ENCODE data around the gene NCOA4.
"Not testable (repeated sequence)": the region's sequence is repeated elsewhere in the genome, so short reads cannot be mapped to it uniquely, and the experiment has no call there.

Gene NCOA4

DNA sequence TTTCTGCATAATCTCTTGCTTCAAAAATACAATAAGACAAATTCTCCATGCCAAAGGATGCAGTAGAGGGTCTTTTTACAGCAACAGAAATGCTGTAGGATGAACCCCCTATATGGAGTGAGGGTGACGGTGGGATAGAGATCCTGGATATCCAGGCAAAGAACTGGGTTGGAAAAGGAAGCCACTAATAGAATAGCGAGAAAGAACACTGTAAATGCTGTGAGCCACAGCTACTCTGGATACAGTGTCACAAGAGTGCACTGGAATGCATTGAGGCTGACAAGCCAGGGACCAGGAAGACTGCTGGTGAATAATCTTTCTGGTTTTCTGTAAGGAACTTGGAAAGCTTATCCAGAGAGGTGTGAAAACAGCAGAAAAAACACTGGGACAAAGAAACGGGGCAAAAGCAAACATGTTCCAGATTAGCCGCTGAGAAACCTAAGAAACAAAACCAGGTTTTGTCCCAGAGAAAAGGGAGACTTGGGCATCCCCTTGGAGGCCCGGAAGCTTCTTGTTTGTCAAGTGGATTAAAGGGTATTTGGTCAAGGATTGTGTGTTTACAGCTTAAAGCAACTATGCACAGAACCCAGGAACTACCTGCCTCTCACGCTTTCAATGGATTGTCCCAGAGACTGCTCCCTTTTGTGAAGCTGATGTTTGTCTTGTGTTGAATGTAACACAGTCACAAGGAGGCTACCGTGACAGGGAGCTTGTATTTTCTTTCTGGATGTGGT is 21.8 kb upstream of the NCOA4 start:
- DNase-seq (ENCODE audit: low spot score): no peak

DNA sequence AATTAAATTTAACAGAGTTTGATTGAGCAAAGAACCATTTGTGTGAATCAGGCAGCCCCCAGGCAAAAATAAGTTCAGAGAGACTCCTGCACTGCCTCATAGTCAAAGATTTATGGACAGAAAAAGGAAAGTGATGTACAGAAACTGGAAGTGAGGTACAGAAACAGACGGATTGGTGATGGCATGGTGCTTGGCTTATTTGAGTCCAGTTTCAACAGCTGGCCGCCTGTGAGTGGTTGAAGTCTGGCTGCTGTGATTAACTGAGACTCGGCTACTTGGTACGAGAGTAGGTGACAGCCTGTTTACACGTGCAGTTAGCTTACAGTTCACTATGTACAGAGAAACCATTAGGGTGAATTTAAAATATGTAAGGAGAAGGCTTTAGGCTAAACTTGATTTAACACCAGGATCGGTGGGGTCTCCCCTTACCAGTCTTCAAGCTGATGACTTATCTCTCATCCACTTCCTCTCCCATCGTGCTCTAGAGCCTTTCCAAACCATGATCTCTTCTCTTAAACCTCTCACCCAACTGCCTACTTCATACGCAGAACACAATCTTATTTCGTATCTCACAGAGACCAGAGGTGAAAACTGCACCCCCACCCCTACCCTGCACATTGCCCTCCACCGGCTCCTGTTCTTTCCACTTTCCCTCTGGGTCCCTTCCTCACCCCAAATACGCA is 20.7 kb upstream of the NCOA4 start:
- DNase-seq (ENCODE audit: low spot score): peak; percentile 9

DNA sequence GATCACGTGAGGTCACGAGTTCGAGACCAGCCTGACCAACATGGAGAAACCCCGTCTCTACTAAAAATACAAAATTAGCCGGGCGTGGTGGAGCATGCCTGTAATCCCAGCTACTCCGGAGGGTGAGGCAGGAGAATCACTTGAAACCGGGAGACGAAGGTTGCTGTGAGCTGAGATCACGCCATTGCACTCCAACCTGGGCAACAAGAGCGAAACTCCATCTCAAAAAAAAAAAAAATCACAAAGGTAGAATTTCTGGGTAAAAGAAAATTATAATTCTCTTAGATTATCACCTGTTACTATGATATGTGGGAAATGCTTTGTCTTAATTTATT is 19.0 kb upstream of the NCOA4 start:
- not testable (repeated sequence) for DNase-seq (ENCODE audit: low spot score)

DNA sequence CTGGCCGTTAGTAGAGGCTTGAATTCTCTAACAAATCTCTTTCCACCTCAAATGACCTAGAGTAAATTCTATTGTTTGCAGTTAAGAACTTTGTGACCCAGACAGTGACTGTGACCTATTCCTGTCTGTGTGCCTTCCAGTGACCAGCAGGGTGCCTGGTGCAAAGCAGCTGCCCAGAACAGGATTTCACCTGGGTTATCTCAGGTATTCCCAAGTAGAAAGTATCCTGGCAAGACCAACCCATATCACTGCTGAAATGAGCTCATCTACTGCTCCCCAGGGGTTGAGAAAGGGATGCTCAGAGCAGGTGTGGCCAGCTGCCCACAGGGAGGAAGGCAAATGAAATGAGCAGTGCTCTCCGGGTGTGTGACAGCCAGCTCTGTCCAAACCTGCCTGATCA is 17.7 kb upstream of the NCOA4 start:
- no peak for DNase-seq (ENCODE audit: low spot score)

DNA sequence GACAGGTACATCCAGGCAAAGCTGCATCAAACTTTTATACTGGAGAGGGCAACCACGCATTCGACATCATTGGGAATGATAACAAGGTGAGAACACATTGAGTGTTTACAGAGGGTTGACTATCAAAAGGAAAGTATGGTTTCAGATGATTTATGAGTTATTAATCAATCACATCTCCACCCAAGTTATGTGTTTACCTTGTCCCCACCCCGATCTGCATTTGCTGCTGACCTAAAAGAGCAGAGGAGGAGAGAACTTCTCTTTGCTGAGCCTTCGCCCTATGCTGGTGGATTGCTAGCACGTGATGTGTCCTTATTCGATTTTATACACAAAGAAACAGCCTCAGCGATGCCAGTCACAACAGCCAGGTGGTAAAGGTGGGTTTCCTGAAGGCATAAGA is 15.8 kb upstream of the NCOA4 start, which contains the start of gene MSMB:
TSS of gene MSMB (minus strand) at position 9 of the 400 bp plus-strand sequence. CDS start 32 bp downstream, outside the sequence.
- DNase-seq (ENCODE audit: low spot score): no peak

DNA sequence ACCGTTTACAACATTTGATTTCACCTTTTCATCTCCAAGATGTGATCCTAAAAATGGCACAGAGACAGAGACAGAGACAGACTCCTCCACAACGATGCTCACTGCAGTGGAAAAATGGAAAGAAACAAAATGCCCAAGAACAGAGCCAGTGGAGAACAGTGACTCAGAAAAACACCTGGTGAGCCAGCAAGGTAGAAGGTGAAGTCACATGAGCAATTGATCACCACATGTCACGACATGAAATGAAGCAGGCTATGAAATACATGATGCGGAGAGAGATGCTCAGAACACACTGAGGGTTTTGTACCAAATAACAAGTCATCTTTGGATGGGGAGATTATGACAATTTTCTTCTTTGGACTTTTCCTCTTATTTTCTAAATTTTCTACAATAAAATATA is 12.1 kb upstream of the NCOA4 start:
- no peak for DNase-seq (ENCODE audit: low spot score)

DNA sequence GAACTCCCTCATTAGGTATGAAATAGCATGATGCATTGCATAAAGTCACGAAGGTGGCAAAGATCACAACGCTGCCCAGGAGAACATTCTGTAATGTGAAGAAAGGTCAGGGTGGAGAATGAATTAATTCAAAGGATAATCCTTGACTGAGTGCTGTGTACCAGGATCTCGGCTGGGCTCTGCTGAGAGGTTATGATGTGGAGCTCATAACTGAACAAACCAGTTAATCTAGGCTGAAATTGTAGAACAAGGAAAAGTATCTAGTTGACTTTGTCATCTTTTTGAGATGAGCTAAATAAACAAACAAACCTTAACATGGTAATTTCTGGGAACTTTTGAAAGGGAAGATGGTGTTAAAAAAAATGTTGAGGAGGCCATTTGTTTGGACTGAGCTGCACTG is 9.6 kb upstream of the NCOA4 start:
- DNase-seq (ENCODE audit: low spot score): no peak

DNA sequence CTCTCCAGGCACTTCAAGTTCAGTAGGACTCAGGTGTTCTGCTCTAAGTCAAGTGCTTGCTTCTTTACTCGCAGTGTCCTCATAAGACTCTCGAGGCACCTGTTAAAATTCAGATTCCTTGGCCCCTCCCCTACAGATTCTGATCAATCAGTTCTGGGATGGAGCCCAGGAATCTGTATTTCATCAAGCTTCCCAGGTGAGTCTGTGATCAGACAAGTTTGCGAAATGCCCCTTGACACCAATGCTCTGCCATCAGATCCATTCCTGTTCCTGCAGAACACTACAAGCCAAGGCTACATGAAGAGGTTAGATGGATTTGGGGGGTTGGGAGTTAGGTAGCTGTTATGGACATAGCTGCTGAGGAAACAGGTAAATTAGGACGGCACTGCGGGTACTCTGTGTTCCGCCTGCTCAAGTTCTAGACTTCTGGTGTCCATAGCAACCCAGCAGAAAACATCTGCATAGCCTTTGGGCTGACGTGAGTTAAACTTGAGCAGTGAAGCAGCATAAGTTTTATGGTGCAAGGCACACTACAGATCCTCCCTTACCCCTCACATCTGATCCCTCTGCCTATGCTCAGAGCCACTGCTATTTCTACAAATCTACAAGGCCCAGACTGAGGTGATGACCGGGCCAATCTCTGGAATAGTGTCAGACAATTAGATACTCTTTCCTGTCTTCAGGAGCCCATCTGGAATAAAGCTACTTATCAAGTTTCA is 6.8 kb upstream of the NCOA4 start:
- no peak for DNase-seq (ENCODE audit: low spot score)

DNA sequence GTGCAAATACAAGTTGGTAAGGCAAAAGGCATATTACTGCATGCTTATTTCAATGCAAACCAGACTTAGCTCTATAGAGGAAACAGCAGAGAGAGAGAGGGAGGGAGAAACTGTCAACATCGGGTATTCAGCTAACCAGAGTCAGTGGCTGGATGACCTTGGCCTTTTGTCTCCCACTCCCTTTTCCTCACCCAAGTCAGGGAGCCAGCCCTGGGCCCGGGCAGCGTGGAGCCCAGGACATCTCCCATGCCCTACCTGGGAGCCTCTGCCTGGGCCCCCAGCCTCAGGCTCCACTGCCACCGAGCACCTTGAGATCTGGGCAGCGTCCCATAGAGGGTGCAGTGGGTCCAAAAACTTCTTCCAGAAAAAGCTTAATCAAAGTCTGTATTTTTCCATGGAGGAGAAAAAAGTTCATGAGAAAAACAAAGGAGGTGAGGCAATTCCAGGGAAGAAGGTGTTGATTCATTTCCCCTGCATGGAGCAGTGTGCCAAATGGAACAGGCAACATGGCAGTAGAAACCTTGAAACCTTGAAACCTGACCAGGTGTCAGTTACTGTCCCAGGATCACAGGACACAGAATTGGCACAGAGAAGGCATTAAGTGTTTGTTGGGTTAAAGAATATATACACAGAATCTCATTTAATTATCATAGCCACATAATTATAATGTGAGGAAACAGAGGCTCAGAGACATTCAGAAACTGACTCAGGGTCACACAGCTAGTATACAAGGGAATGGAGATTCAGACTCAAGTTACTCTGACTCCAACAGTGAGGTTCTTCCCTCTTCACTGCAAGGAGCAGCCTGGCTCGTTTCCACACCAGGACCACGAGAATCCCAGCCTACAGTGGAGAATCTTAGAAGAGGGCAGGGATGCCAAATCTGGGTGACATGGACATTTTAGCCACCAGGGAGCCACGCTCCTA is 5.8 kb upstream of the NCOA4 start:
- DNase-seq (ENCODE audit: low spot score): no peak

DNA sequence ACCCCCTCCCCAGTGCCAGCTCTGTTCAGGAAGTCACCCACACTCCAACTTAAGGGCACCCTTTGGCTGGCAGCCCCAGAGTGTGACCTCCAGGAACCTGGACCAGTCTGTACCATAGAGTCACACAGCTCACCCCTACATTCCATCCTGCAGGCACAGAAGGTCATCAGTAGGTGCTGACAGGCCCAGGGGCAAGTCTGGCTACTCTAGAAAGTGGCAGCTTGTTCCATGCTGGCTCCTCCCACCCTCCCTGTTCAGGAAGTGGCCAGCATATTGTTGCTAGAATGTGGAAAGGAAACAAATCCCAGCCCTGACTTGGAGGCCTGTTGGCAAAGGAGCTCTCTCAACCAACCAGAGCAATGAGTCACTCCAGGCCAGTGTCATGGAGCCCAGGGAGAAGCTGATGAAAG is 3.2 kb upstream of the NCOA4 start:
- DNase-seq (ENCODE audit: low spot score): peak; percentile 91

DNA sequence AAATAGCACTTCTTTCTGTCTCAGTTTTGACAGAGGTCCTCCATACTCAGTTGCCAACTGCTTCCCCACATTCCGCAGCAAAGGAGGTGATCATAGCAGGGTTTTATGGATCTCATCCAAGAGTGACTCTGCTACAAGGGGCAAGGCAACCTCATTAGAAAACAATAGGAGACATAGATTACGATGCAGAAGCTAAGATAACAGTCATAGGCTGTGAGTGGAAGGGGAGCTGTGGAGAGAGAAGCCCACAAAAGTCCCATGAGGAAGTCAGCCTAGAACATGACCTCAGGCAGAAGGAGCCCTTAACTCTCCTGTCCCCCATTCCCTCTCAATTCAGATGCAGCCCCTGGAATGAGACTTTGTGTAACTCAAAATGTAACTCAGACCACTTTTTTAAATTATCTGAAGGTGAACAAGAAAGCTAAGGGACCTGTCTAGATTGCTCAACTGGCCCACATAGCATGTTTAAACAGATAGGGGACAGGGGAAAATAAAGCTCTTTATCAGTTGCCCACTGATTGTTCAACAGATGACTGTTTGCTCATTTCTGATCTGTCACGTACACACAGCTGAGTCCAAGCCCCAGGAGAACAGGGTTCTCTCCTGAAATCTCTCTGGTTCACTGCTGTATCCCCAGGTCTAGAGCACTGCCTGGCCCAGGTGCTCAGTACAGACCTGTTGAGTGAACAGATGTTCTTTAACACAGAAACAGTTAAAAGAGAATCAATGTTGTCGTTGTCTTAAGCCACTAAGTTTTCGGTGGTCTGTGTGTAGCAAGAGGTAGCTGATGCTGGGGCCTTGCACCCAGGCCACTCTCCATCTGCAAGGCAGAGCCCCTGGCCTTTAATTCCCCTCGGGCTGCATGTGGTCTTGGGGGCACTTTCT is 1.5 kb upstream of the NCOA4 start:
- no peak for DNase-seq (ENCODE audit: low spot score)

DNA sequence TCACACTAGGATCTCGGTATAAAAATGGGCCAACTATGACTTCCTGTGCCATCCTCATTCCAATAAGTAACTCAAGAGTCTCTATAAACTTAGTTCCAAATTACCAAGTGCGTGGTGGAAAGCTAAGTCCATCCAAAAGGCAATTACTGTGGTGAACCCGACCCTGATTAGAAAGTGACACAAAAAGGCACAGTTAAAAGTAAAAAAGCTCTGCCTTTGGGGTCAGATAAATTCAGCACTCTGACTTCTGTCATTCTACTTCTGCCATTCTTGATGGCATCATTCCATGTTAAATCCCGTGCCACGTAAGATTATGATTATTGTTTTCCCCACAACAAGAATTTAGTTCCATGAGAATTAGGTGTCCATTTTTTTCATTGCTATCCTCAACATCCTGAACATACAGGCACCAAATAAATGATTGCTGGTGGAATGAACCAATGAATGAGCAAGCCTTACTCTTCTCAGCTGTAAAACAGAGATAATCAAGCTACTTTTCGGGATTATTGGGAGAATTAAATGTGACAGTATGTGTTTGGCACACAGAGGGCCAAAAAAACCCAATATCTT is 877 bp downstream of the NCOA4 start:
- no peak for DNase-seq (ENCODE audit: low spot score)

DNA sequence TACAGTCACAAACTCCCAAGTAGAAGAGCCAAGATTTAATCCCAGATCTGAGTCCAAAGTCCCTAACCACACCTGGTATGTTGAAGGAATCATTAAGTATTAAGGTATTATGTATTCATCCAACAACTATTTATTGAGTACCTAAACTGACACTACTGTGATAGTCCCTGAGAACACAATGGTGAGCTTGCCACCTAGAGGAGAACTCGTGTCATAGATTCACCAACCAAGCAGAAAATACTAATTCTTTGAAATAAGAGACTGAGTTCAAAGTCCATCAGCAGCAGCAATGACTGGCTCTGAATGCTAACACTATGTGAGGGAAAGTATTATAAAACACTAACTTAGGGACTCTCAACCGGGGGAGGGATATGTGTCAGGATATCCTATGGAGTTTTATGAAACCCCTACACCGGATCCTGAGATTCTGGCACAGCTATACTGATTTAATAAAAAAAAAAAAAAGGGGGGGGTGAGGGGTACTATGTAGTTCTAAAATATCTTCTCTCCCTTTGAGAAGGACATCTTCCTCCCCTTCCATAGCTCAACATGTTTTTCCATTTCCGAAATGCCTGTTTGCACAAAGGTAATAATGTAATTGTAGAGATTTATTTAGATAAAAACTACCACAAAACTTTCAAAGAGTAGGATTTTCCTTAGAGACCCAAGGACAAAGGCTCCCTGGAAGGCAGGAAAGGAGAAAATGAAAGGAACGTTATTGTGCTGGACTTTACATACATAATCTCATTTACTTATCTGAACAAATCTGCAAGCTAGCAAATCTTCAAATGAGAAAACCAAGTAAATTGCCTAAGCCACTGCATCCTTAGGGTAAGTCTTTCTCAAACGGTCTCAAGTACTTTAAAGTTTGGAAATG is 1.6 kb downstream of the NCOA4 start:
- peak; percentile 91 for DNase-seq (ENCODE audit: low spot score)

DNA sequence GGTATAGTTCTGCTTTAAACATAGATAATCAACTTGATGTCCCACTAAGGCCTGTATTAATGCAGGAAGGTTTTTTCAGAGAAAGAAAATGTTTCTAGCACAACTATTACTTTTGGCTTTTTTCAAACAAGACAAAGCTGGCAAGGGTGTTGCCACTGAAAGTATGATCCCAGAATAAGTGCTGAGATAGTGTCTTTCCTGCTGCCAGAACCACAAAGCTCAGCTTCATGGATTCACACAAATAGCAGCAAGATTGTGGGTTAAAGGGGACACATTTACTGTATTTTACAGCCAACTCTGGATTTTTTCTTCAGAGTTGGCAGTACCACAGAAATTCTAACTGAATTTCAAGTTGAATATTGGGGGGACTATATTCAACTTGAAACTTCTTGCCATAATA is 4.3 kb downstream of the NCOA4 start:
- DNase-seq (ENCODE audit: low spot score): no peak

DNA sequence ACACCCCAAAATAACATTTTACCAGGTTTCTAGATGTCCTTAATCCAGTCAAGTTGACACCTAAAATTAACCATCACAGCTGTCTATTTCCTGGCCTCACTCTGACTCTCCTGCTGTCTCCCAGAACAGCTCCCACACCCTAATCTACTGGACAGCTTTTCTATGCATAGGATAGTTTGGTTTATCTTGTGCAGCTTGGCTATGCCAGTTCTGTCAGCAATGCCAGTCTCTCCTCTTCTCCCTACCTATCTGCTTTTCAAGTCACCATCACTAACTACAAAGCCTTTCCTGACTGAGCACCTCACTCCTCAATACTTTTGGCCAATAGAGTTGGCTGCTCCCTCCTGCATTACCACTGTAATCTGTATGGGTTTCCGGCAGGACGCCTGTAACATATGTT is 5.0 kb downstream of the NCOA4 start:
- no peak for DNase-seq (ENCODE audit: low spot score)

DNA sequence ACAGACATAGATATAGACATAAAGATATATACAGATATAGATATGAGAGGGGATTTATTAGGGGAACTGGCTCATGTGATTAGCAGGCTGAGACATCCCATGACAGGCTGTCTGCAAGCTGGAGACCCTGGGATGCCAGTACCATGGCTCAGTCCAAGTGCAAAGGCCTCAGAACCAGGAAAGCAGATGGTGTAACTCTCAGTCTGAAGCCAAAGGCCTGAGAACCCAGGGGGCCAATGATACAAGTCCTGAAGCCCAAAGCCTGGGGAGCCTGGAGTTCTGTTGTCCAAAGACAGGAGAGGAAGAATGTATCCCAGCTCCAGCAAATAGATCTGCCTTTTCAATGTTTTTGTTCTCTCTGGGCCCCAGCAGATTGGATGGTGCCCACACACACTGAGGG is 5.5 kb downstream of the NCOA4 start:
- no peak for DNase-seq (ENCODE audit: low spot score)

DNA sequence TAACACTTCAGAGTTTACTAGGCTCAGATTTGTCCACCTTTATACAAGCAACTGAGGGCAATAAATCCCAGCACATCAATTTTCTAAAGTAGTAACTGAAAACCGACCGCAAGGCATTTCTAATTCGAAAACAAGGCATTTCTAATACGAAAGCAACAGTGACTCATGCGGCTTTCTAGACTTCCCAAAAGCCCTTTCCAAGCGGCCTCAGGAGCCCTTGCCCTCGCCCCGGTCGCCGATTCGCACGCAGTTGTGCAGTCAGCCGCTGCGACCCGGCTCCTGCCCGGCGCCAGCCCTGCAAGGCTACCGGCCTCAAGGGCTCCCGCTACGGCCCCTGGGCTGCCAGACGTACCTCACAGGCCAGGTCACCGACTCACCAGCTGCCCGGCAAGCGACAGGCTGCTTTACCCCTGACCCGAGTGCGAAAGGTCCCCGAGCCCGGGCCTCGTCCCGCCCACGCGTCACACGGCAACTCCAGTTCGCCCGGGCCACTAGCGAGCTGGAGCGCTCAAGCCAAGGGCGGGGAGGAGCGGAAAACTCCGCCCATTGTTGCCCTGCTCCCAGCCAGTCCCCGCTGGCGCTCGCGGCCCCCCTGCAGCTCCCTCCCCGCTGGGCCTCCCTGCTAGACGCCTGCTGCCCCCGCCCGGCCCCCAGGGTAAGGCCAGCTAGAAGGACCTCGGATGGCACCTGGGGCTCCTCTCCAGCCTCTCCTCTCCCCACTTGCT is 7.3 kb downstream of the NCOA4 start:
- DNase-seq (ENCODE audit: low spot score): peak; percentile 96

DNA sequence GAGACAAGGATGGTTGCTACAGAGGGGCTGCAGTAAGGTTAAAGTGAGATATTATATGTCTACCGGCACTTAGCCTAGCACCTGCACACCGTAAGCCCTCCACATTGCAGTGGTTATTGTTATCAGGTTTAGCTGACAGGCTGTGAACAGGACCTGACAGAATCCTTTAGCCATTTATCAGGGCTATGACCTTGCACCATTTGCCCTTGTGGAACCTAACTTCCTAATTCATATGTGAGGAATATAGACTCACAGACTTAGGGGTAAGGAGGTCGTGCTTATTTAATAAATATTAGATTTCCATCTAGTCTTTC is 10.1 kb downstream of the NCOA4 start:
- no peak for DNase-seq (ENCODE audit: low spot score)

Measured in kidney tubule cell (primary cell).